WTC11 (cell line): Measurements from ENCODE around the gene UGT1A5.
"Not testable (repeated sequence)": the region's sequence is repeated elsewhere in the genome, so short reads cannot be mapped to it uniquely, and the experiment has no call there.

ENCODE experiments used
- CREB1 ChIP-seq: sonication (generic); formaldehyde crosslinking; IDR thresholded peaks from 2 replicates; pipeline ENCODE4 v1.8.0; 2023; ENCODE audit warnings: mild to moderate bottlenecking, missing genetic modification reagents
- CTCF ChIP-seq: fragments of 200-600 bp; IDR thresholded peaks from 2 replicates; pipeline ENCODE4 v1.8.0; 2022; ENCODE audit warnings: antibody characterized with exemption
- ETV6 ChIP-seq: sonication (generic); formaldehyde crosslinking; IDR thresholded peaks from 2 replicates; pipeline ENCODE4 v1.8.1; 2022; ENCODE audit warnings: mild to moderate bottlenecking, missing genetic modification reagents
- FOXJ3 ChIP-seq: sonication (generic); formaldehyde crosslinking; IDR thresholded peaks from 2 replicates; pipeline ENCODE4 v1.9.0; 2021; ENCODE audit warnings: missing genetic modification reagents, mild to moderate bottlenecking, borderline replicate concordance
- GRHL2 ChIP-seq: fragments of 250-450 bp; sonication (Bioruptor Pico); IDR thresholded peaks from 2 replicates; pipeline ENCODE4 v1.8.0; 2022; ENCODE audit warnings: mild to moderate bottlenecking, moderate library complexity; ENCODE audit not compliant: insufficient replicate concordance, severe bottlenecking
- GTF2I ChIP-seq: fragments of 250-450 bp; sonication (Bioruptor Pico); conservative IDR thresholded peaks from 2 replicates; pipeline ENCODE4 v1.4.0; 2021; ENCODE audit warnings: mild to moderate bottlenecking
- MAX ChIP-seq: sonication (generic); formaldehyde crosslinking; IDR thresholded peaks from 2 replicates; pipeline ENCODE4 v1.8.0; 2022; ENCODE audit warnings: mild to moderate bottlenecking, missing genetic modification reagents
- NFE2L1 ChIP-seq: sonication (generic); formaldehyde crosslinking; IDR thresholded peaks from 2 replicates; pipeline ENCODE4 v1.8.1; 2023; ENCODE audit warnings: missing genetic modification reagents
- NR1H2 ChIP-seq: sonication (generic); formaldehyde crosslinking; IDR thresholded peaks from 2 replicates; pipeline ENCODE4 v1.9.0; 2021; ENCODE audit warnings: mild to moderate bottlenecking, moderate library complexity, missing genetic modification reagents
- RELA ChIP-seq: sonication (generic); formaldehyde crosslinking; IDR thresholded peaks from 2 replicates; pipeline ENCODE4 v1.8.1; 2022; ENCODE audit warnings: missing genetic modification reagents, mild to moderate bottlenecking, borderline replicate concordance
- ZBTB21 ChIP-seq: sonication (generic); formaldehyde crosslinking; IDR thresholded peaks from 2 replicates; pipeline ENCODE4 v1.8.1; 2023; ENCODE audit warnings: mild to moderate bottlenecking, missing genetic modification reagents, borderline replicate concordance
- ZNF263 ChIP-seq: sonication (generic); formaldehyde crosslinking; IDR thresholded peaks from 2 replicates; pipeline ENCODE4 v1.8.1; 2022; ENCODE audit warnings: low read depth, mild to moderate bottlenecking, moderate library complexity, missing genetic modification reagents

GRCh38 chr2:233750689-233751088 lies 38.0 kb downstream of the UGT1A5 start:
- TF ChIP-seq CTCF; MAX (CRISPR knock-in tag); NR1H2 (CRISPR knock-in tag); GRHL2; RELA (CRISPR knock-in tag); ETV6 (CRISPR knock-in tag); GTF2I; ZNF263 (CRISPR knock-in tag); CREB1 (CRISPR knock-in tag); ZBTB21; NFE2L1 (CRISPR knock-in tag); FOXJ3: not testable (repeated sequence)
